SK-N-SH (cell line): ENCODE measurements around the gene CREG1.

ENCODE experiments used
- CHD2 ChIP-seq: fragments of 150-350 bp; IDR thresholded peaks from 2 replicates; pipeline ENCODE4 v1.6.1; 2018; ENCODE audit warnings: low read length; ENCODE audit not compliant: partially characterized antibody
- CTCF ChIP-seq: fragments of 200-600 bp; sonication (generic); IDR thresholded peaks from 2 replicates; pipeline ENCODE4 v1.6.1; 2017; ENCODE audit warnings: antibody characterized with exemption, mild to moderate bottlenecking, moderate library complexity
- EZH2phosphoT487 ChIP-seq: fragments of 200-600 bp; sonication (generic); IDR thresholded peaks from 2 replicates; pipeline ENCODE4 v1.6.1; 2017; ENCODE audit warnings: low read depth, mixed run types, mild to moderate bottlenecking, antibody characterized with exemption, moderate library complexity, borderline replicate concordance
- GABPA ChIP-seq: IDR thresholded peaks from 2 replicates; pipeline ENCODE4 v1.4.0; 2012; ENCODE audit warnings: low read depth, mild to moderate bottlenecking
- REST ChIP-seq: IDR thresholded peaks from 2 replicates; pipeline ENCODE4 v1.6.1; 2012; ENCODE audit warnings: mild to moderate bottlenecking, low read depth, low read length, moderate library complexity

- TF ChIP-seq CHD2 (no peak), REST (no peak), GABPA (no peak), EZH2phosphoT487 (no peak), CTCF (no peak)
Observed at GRCh38 chr1:167561753-167562152, 8.2 kb upstream of the CREG1 start.
